ENCODE results near the gene CHRFAM7A. TPM values are rescaled to one million over a fixed set of nuclear protein-coding genes. Genes with fewer than 3 reads are reported as not detected.

CHRFAM7A gene
- 9.5 TPM for total RNA-seq

DNA sequence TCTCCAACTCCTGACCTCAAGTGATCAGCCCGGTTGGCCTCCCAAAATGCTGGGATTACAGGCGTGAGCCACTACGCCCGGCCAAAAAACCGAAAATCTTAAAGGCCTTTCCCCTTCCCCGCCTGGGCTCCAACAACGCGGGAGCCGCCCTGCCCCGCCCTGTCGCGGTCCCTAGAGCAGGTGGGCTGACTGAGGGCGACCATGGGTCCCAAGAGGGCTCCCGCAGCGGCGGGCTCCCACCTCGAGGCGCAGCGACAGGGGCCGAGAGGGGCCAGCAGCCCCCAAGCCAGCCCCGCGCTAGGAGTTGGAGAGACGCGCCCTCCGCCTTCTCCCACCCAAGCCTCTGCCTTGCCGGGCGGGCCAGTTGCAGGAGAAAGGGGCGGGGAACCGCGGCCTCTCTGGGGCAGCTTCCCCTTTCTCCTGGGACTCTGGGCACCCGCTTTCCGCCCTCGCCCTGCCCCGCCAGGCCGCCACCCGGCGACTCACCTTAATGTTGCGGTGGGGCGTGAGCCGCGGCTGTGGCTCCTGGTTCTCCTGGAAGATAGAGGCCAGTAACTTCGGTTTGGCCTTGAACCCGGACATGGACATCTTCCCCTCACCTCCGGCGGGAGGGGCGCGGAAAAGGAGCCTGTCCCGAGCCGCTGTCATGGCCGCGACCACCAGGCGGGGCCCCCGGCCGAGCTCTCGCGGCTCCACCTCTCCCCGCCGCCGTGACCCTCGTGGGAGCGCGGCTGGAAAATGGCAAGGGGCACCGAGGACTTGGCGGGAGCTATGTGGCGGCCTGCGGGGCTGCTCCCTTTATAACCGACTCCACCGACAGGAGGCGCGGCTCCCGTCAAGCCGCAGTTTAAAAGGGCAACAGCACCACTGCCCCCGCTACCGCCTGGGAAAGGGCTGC lies at the start of gene CHRFAM7A:
Gene CHRFAM7A (minus strand): TSS at position 775 of the 898 bp plus-strand sequence. CDS start 10,189 bp downstream, outside the sequence.

GRCh38 chr15:30414160-30414559 lies 20.8 kb upstream of the CHRFAM7A start, which contains the start of gene GOLGA8R:
TSS of gene GOLGA8R (minus strand) at chr15:30414260. CDS start at chr15:30414162, 98 bp downstream.

Other genes with a start within 250 kb of the CHRFAM7A start
- gene GOLGA8R, start 20.7 kb upstream of the CHRFAM7A start, total RNA-seq, result 10.7 TPM
- 5.9 TPM for gene GOLGA8Q, start 158.5 kb upstream of the CHRFAM7A start, total RNA-seq
- gene GOLGA8H, start 210.5 kb upstream of the CHRFAM7A start, total RNA-seq, result 1.8 TPM

All from camera-type eye (tissue), 1 donor.